GM18499 (cell line): ENCODE results near the gene APBA3.

Experiments used
- ATAC-seq: cut with Tn5 transposase; IDR thresholded peaks from one replicate; pipeline ENCODE4 v1.9.1; 2021; ENCODE audit warnings: moderate number of reproducible peaks; ENCODE audit not compliant: insufficient read depth, unreplicated experiment

The APBA3 gene

DNA sequence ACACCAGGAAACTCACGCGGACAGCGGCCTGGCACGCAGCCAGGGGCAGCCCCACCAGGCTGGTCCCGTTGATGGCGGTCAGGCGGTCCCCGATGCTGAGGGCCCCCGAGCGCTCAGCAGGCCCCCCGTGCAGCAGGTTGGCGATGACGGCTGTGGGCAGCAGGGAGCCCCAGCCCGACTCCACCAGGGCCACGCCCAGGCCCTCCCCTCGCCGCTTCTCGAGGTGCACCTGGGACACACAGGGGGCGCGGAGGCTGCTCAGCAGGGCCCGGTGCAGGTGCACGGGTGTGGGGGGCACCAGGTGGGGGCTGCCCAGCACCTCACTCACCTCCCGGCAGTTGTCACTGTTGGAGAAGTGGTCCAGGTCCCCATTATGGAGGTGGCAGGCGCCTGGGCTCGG, 9.0 kb downstream of the APBA3 start:
- no peak for ATAC-seq

DNA sequence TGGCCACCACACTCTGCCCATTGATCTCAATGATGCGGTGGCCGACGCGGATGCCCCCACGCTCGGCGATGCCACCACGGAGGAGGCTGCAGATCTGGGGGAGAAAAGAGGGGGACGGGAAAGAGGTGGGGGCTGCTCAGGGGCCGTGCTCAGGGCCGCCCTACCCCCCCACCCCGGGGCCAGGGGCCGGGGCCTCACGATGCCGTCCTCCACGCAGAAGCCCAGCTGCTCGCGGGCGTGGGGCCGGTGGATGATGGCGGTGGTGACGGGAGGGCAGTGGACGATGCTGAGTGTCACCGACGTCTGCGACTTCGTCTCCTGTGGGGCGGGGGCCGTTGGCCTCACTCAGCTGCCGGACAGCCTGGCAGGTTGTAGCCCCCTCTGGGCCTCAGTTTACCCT, 10.3 kb downstream of the APBA3 start:
- ATAC-seq = no peak

GRCh38 chr19:3750211-3750610, 11.3 kb downstream of the APBA3 start:
- no peak for ATAC-seq

DNA sequence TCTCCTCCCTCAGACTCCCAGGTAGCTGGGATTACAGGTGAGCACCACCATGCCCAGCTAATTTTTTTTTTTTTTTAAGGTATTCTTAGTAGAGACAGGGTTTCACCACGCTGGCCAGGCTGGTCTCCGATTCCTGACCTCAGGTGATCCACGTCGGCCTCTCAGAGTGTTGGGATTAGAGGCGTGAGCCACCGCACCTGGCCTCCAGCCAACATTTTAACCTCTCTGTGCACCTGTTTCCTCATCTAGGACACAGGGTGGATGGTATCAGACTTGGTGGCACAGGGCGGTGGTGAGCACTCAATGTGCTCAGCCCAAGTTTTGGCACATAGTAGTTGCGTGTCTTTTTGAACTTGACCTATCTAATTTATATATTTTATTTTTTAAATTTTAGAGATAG, 12.5 kb downstream of the APBA3 start:
- no peak for ATAC-seq

DNA sequence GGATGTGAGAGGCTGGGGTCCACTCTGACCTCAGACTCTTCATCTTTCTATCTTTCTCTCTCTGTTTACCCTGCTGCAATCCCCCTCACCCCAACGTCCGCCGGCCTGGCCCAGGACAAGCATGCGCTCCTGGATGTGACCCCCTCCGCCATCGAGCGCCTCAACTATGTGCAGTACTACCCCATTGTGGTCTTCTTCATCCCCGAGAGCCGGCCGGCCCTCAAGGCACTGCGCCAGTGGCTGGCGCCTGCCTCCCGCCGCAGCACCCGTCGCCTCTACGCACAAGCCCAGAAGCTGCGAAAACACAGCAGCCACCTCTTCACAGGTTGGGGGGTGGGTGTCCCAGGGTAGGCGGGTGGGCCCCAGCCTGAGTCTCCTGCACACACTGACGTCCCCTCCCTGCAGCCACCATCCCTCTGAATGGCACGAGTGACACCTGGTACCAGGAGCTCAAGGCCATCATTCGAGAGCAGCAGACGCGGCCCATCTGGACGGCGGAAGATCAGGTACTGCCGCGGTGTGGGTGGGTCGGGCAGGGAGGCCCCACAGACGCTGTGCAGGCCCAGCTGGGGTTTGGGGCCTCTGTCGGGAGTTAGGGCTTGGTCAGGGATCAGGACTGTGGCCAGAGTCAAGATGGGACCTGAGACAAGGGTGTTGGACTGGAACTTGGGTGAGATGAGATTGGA, 15.0 kb downstream of the APBA3 start:
- ATAC-seq = no peak

DNA sequence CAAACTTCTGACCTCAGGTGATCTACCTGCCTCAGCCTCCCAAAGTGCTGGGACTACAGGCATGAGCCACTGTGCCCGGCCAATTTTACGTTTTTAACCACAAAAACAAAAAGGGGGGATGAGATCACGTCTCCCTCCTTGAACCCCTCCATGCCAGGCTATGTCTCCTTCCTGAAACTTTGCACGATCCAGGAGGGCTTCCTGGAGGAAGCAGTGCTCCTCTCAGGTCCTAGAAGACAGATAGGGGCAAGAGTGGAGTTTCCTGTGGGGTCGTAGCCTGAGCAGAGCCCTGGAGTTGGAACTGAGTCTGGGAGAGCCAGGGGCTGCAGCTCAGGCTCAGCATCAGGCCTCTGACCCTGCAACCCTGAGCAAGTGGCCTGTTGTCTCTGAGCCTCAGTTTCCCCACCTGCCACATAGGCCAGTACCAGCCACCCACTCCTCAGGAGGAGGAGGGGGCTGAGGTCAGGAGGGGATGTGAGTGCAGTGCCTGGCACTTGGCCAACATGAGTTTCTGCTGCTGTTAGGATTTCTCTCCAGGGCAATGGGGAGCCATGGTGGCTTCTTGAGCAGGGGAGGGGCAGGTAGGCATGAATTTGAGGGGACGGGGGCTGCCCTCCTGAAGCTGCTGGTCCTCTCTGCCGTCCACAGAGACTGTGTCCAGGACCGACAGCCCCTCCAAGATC, 16.0 kb downstream of the APBA3 start:
- ATAC-seq = no peak

- ATAC-seq = no peak
These were observed 18.0 kb downstream of the APBA3 start for GRCh38 chr19:3743486-3743885.

DNA sequence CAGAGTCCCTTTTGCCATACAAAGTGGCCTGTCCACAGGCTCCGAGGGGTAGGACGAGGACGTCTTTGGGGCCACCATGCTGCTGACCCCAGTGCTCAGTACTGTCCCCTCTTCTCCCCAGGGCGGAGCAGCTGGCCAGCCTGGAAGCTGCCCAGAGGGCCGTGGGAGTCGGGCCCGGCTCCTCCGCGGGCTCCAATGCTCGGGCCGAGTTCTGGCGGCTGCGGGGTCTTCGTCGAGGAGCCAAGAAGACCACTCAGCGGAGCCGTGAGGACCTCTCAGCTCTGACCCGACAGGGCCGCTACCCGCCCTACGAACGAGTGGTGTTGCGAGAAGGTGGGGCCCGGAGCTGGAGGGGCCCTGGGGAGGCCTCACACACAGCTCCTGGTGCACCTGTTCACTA, 21.1 kb downstream of the APBA3 start:
- no peak for ATAC-seq

DNA sequence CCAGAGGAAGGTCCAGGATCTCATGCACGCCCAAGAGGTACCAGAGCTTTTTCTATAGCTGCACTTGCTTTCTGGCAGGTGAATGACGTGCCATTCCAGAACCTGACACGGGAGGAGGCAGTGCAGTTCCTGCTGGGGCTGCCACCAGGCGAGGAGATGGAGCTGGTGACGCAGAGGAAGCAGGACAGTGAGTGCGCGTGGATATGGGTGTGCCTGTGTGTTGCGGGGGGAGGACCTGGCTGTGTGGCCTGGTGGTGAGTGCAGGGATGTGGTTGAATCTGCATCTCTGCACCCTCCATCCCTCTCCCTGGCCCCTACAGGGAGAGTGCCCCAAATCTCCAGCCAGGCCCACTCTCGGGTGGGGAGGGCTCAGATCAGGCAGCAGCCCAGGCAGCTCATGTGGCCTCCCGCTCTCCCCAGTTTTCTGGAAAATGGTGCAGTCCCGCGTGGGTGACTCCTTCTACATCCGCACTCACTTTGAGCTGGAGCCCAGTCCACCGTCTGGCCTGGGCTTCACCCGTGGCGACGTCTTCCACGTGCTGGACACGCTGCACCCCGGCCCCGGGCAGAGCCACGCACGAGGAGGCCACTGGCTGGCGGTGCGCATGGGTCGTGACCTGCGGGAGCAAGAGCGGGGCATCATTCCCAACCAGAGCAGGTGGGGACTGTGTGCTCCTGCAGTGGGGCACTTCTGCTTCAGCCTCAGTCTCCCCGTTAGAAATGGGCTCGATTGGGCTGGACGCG, 22.8 kb downstream of the APBA3 start:
- ATAC-seq = no peak

DNA sequence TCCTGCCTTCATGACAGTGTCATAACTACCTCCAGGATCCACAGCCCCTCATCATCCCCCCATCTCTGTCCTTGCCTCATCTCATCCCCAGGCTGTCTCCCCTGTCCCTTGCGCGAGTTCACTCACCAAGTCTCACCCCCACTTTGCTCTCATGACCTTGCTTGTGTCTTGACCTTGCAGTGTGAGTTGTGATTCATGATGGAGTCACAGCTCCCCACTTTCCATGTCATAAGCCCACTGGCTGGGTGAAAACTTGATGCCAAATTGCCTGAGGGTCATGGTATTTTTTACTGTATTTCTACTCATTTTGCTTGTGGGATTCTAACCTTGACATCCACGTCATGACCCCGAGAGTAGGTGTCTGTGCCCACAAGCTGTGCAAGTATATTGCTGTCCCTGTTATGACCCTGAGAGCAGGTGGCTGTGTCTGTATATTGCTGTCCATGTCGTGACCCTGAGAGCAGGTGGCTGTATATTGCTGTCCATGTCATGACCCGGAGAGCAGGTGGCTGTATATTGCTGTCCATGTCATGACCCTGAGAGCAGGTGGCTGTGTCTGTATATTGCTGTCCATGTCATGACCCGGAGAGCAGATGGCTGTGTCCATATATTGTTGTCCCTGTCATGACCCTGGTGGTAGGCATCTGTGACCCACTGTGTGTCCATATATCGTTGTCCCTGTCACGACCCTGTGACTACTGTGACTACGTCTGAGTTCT, 23.8 kb downstream of the APBA3 start:
- ATAC-seq = no peak

DNA sequence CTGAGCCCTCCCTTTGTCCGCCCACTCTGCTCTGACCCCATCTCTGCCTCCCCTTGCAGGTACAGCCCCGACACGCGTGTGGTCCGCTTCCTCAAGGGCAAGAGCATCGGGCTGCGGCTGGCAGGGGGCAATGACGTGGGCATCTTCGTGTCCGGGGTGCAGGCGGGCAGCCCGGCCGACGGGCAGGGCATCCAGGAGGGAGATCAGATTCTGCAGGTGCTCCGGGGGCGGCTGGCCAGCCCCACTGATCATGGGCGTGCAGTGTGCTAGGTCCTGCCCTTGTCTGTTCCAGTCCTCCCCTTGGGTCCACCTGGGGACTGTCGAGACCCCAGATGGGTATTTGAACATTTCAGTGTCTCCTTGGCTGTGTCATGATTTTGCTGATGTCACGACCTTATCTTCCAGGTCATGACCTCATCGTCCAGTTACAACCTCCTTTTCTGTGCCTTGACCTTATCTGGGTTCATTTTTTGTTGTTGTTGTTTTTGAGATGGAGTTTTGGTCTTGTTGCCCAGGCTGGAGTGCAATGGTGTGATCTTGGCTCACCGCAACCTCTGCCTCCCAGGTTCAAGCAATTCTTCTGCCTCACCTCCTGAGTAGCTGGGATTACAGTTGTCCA, 25.3 kb downstream of the APBA3 start:
- no peak for ATAC-seq

DNA sequence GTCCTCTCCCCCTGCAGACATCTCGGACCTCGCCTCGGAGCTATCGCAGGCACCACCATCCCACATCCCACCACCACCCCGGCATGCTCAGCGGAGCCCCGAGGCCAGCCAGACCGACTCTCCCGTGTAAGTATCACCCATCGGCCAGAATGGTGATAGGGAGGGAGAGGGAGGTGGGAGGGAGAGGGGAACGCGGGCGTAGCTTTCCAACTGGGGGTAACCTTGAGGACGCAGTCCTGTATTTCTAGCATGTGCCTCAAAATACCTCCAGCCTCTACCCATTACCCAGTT, 27.2 kb downstream of the APBA3 start:
- no peak for ATAC-seq

GRCh38 chr19:3733549-3734309, 27.8 kb downstream of the APBA3 start:
- ATAC-seq = no peak

DNA sequence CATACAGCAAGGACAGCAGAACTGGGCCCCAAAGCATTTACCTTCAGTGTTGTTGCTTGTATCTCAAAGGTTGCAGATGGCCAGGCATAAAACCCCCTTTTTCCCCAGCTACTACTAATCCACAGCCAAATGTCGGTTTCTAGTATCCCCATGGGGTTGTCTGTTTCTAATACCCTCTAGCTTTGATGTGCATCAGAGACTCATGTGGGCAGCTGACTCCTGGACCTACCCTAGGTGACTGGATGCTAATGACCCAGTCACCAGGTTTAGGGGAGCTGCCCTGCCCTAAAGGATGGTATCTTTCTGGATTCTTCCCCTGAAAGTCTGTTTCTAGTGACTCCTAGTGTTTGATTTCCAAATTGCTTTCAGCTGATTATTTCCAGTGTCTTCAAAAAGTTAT, 29.4 kb downstream of the APBA3 start:
- no peak for ATAC-seq

GRCh38 chr19:3730457-3730958, 31.0 kb downstream of the APBA3 start:
- no peak for ATAC-seq

DNA sequence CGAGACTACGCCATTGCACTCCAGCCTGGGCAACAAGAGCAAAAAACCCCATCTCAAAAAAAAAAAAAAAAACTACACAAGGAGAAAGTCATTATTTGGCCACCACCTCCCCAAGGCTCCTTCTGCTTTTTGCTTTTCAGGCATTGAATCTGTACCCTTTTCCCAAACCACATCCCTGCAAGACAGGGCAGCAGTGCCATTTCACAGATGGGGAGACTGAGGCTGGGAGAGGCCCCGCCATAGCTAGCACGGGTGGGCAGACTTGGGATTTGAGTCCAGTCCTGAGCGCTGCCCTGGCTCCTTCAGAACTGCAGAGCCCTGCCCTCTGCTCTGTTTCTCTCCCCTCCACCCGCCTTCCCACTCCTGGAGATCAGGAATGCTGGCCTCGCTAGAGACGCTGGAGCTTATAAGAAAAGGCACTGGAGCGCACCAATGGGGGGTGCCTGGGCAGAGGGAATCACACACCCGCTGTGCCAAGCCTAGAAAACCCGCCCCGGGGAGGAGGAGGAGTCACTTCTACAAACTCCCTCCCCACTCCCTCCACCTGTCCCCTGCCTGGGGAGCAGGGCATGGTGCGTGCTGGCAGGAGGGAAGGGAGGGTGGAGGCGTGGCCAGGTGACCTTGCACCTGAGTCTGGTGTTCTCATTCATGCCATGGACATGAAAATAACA, 35.7 kb downstream of the APBA3 start:
- no peak for ATAC-seq

- ATAC-seq = no peak
These were observed 36.4 kb downstream of the APBA3 start for GRCh38 chr19:3725121-3725520.

DNA sequence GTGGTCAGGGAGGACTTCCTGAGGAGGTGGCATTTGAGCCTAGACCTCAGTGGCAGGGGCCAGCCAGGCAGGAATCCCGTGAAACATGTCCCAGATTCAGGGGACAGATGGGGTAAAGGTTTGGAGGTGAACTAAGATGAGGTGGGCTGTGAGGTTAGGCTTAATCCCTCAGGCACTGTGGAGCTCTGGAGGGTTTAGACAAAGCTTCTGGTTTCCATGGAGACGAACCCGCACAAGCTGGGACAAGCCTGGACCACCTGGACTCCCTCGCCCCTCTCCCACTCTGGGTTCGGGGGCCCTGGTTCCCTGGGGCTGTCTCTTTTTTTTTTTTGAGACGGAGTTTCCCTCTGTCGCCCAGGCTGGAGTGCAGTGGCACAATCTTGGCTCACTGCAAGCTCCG, 37.6 kb downstream of the APBA3 start:
- ATAC-seq = no peak

DNA sequence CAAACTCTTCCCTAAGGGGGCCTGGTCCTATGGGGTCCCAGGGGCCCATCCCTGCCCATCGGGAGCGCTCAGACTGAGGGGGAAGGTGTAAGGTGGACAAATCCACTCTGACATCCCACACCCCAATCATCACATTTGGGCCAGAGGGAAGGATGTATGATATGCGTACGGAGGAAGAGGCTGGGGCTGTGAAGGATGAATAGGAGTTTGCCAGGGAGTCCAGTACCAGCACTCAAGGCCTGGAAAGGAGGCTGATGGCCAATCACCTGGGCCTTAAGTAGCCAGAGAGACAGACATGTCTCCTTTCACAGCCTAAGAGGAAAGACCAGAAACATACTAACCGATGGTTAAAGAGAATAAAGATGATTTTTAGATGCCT, 38.4 kb downstream of the APBA3 start:
- no peak for ATAC-seq
